ENCODE results near the gene LRRC4C.

- TF ChIP-seq CTCF (IDR thresholded peaks at IDR 0.05) (no peak), POLR2A (IDR thresholded peaks at IDR 0.05) (no peak)
Observed at GRCh38 chr11:40407355-40407754, 1052.1 kb downstream of the LRRC4C start.

Measured in Peyer's patch (tissue), 4 donors.